SU-DHL-6 (cell line): ENCODE results near the gene EDIL3.

ENCODE experiments used
- EZH2phosphoT487 ChIP-seq: fragments of 200-600 bp; sonication (generic), shearing (Covaris generic); conservative IDR thresholded peaks from 2 replicates; pipeline ENCODE4 v1.6.1; 2018; ENCODE audit warnings: mild to moderate bottlenecking, antibody characterized with exemption, low read length, moderate library complexity, mixed read lengths
- TF ChIP-seq, protein P1 (sequence below): fragments of 200-600 bp; sonication (generic); IDR thresholded peaks from one replicate; pipeline ENCODE4 v1.5.1; 2017; ENCODE audit warnings: antibody characterized with exemption, mild to moderate bottlenecking, low read length, moderate library complexity; ENCODE audit not compliant: insufficient read depth, poor library complexity, severe bottlenecking

DNA sequence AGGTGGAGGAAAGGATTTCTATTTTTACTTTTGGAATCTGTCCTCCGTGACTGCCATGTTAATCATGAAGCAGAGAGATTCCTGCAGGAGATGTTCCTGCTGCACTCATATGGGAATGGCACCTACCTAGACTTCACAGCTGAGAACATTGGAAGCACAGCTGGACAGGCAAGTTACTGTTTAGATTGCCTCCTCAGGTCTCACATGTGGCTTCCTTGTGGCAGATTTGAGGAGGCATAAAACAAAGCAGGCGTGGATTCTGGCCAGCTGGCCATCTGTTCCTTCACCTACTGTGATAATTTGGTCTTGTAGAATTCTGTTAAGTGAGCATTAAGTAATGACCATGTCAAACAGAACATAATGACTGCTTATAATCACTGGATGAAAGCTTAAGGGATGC, 193.4 kb downstream of the EDIL3 start:
- TF ChIP-seq, protein P1, sequence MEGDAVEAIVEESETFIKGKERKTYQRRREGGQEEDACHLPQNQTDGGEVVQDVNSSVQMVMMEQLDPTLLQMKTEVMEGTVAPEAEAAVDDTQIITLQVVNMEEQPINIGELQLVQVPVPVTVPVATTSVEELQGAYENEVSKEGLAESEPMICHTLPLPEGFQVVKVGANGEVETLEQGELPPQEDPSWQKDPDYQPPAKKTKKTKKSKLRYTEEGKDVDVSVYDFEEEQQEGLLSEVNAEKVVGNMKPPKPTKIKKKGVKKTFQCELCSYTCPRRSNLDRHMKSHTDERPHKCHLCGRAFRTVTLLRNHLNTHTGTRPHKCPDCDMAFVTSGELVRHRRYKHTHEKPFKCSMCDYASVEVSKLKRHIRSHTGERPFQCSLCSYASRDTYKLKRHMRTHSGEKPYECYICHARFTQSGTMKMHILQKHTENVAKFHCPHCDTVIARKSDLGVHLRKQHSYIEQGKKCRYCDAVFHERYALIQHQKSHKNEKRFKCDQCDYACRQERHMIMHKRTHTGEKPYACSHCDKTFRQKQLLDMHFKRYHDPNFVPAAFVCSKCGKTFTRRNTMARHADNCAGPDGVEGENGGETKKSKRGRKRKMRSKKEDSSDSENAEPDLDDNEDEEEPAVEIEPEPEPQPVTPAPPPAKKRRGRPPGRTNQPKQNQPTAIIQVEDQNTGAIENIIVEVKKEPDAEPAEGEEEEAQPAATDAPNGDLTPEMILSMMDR: no peak
- TF ChIP-seq EZH2phosphoT487: no peak
